Measurements from ENCODE around the gene PTP4A1.

PTP4A1 gene

DNA sequence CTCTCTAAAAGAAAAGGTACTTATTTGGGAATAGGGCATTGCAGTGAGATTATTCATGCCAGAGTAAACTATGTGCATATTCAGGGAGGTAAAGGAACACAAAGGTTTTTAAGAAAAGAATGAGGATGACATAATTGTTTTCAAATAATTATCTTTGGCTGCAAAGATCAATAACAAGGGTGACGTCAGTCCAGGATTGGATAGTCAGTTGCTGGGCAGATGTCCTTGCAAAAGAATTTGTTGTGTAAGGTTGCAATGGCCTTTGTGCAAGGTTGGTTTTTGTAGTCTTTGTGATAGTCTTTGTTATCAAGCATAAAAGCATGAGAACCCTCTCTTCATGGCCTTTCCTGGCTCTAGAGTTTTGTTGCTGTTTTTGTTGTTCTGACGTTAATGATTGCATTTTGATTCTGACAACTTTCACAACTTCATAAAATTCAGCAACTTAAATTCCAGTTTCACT, 17.7 kb downstream of the PTP4A1 start:
- no peak for ATAC-seq

DNA sequence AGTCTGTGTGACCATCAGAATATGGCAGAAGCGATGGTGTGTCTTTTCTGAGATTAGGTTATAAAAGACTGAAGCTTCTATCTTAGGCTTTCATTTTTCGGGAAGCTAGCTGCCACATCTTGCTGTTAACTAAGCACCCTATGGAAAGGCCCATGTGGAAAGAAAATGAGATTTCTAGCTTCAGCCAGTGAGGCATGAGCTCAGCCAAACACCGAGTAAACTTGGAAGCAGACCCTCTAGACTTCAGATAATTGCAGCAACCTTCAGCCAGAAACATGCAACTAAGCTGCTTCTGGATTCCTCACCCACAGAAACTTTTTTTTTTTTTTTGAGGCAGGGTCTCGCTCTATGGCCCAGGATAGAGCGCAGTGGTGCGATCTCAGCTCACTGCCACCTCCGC, 20.6 kb downstream of the PTP4A1 start:
- no peak for ATAC-seq
- TF ChIP-seq GLIS3 (CRISPR knock-in tag; IDR thresholded peaks at IDR 0.05) (no peak), TCF4 (CRISPR knock-in tag; IDR thresholded peaks at IDR 0.05; ENCODE audit: borderline replicate concordance) (no peak), BACH2 (CRISPR knock-in tag; IDR thresholded peaks at IDR 0.05; ENCODE audit: borderline replicate concordance) (no peak), ARNTL (CRISPR knock-in tag; IDR thresholded peaks at IDR 0.05; ENCODE audit: borderline replicate concordance, low read depth) (no peak), PPARA (CRISPR knock-in tag; IDR thresholded peaks at IDR 0.05; ENCODE audit: borderline replicate concordance) (no peak), TOX (CRISPR knock-in tag; IDR thresholded peaks at IDR 0.05; ENCODE audit: borderline replicate concordance) (no peak)

More for the DNA sequence above, 17.7 kb downstream of the PTP4A1 start:
- no peak for TF ChIP-seq TOX (CRISPR knock-in tag; IDR thresholded peaks at IDR 0.05; ENCODE audit: borderline replicate concordance)
- no peak for TF ChIP-seq SNAI2 (CRISPR knock-in tag; IDR thresholded peaks at IDR 0.05)
- no peak for TF ChIP-seq ZFP3 (CRISPR knock-in tag; IDR thresholded peaks at IDR 0.05)
- no peak for TF ChIP-seq TCF4 (CRISPR knock-in tag; IDR thresholded peaks at IDR 0.05; ENCODE audit: borderline replicate concordance)
- no peak for TF ChIP-seq BACH2 (CRISPR knock-in tag; IDR thresholded peaks at IDR 0.05; ENCODE audit: borderline replicate concordance)

DNA sequence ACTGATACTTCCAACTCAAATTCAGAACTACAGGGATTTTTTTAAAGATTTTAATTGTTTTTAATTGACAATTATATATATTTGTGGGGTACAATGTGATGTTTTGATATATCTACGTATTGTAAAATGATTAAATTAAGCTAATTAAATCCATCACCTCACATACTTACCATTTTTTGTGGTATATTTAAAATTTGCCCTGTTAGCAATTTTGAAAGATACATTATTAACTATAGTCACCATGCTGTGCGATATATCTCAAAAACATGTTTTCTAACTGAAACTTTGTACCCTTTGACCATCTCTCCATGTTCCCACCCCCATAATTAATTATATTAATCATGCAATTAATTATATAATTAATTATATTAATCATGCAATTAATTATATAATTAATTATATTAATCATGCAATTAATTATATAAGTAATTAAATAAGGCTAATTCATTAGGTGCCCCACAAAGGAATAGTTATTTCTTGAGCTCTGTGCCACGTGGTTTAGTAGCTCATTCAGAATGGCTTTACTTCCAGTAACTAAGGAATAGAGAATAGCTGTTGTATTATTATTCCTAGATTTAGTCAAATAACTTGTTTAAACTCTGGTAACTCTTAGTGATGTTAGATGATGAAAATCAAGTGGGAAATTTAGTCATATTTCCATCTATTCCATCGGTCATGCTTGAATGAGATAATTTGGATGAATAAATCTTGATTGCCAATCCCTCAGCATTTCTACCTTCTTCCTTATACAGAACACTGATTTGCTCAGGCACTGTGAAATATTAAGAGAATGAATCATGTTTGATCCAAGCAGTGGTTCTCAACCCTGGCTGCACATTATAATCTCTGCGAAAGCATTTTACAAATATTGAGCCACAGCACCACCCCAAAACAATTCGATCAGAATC, 25.1 kb downstream of the PTP4A1 start:
- TF ChIP-seq TOX (CRISPR knock-in tag; IDR thresholded peaks at IDR 0.05; ENCODE audit: borderline replicate concordance) = no peak
- TF ChIP-seq, protein P1, sequence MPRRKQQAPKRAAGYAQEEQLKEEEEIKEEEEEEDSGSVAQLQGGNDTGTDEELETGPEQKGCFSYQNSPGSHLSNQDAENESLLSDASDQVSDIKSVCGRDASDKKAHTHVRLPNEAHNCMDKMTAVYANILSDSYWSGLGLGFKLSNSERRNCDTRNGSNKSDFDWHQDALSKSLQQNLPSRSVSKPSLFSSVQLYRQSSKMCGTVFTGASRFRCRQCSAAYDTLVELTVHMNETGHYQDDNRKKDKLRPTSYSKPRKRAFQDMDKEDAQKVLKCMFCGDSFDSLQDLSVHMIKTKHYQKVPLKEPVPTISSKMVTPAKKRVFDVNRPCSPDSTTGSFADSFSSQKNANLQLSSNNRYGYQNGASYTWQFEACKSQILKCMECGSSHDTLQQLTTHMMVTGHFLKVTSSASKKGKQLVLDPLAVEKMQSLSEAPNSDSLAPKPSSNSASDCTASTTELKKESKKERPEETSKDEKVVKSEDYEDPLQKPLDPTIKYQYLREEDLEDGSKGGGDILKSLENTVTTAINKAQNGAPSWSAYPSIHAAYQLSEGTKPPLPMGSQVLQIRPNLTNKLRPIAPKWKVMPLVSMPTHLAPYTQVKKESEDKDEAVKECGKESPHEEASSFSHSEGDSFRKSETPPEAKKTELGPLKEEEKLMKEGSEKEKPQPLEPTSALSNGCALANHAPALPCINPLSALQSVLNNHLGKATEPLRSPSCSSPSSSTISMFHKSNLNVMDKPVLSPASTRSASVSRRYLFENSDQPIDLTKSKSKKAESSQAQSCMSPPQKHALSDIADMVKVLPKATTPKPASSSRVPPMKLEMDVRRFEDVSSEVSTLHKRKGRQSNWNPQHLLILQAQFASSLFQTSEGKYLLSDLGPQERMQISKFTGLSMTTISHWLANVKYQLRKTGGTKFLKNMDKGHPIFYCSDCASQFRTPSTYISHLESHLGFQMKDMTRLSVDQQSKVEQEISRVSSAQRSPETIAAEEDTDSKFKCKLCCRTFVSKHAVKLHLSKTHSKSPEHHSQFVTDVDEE (CRISPR knock-in tag; IDR thresholded peaks at IDR 0.05) = no peak
- no peak for TF ChIP-seq SNAI2 (CRISPR knock-in tag; IDR thresholded peaks at IDR 0.05)
- TF ChIP-seq GLIS3 (CRISPR knock-in tag; IDR thresholded peaks at IDR 0.05) = no peak
- TF ChIP-seq ZFP30 (CRISPR knock-in tag; IDR thresholded peaks at IDR 0.05) = no peak
- TF ChIP-seq CSRNP3 (CRISPR knock-in tag; IDR thresholded peaks at IDR 0.05) = no peak
- TF ChIP-seq ESRRG (CRISPR knock-in tag; IDR thresholded peaks at IDR 0.05) = no peak
- TF ChIP-seq TCF4 (CRISPR knock-in tag; IDR thresholded peaks at IDR 0.05; ENCODE audit: borderline replicate concordance) = no peak
- TF ChIP-seq PPARA (CRISPR knock-in tag; IDR thresholded peaks at IDR 0.05; ENCODE audit: borderline replicate concordance) = no peak
- TF ChIP-seq, protein P2, sequence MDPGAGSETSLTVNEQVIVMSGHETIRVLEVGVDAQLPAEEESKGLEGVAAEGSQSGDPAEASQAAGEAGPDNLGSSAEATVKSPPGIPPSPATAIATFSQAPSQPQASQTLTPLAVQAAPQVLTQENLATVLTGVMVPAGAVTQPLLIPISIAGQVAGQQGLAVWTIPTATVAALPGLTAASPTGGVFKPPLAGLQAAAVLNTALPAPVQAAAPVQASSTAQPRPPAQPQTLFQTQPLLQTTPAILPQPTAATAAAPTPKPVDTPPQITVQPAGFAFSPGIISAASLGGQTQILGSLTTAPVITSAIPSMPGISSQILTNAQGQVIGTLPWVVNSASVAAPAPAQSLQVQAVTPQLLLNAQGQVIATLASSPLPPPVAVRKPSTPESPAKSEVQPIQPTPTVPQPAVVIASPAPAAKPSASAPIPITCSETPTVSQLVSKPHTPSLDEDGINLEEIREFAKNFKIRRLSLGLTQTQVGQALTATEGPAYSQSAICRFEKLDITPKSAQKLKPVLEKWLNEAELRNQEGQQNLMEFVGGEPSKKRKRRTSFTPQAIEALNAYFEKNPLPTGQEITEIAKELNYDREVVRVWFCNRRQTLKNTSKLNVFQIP (CRISPR knock-in tag; IDR thresholded peaks at IDR 0.05; ENCODE audit: borderline replicate concordance, low read depth) = no peak
- no peak for TF ChIP-seq OSR1 (CRISPR knock-in tag; IDR thresholded peaks at IDR 0.05)
- no peak for TF ChIP-seq RARB (CRISPR knock-in tag; IDR thresholded peaks at IDR 0.05)
- TF ChIP-seq CREB5 (CRISPR knock-in tag; IDR thresholded peaks at IDR 0.05; ENCODE audit: low read depth) = no peak
- no peak for TF ChIP-seq ZNF565 (CRISPR knock-in tag; conservative IDR thresholded peaks at IDR 0.05; ENCODE audit: low read depth)
- no peak for TF ChIP-seq BACH2 (CRISPR knock-in tag; IDR thresholded peaks at IDR 0.05; ENCODE audit: borderline replicate concordance)
- ATAC-seq = peak; percentile 78

All from SK-N-SH treated with all-trans-retinoic acid at 6 μM for 48 hours (cell line).